HepG2 (cell line): ENCODE measurements around the gene EBF3. TPM values are rescaled to one million over a fixed set of nuclear protein-coding genes. Genes with fewer than 3 reads are reported as not detected.

Source experiments
- ATAC-seq: fragments of 200-7000 bp; cut with Tn5 transposase; 3 replicates; pipeline ENCODE4 v1.9.1; 2020; ENCODE audit warnings: mild to moderate bottlenecking, moderate library complexity
- BruUV-seq: library from RNA; stranded (reverse); fragments of 400-500 nt; replicated peaks from 2 replicates; lab custom pipeline; 2021; lab: Mats Ljungman, UMichigan
- CTCF ChIA-PET: fragments of 300-600 bp; formaldehyde crosslinking; extraction: SDS; loops from one replicate; lab custom pipeline; 2021; ENCODE audit warnings: low total read pairs, inconsistent platforms, low intra/inter-chr PET ratio; lab: Yijun Ruan, JAX
- POLR2A ChIA-PET: fragments of 350-600 bp; sonication (Branson Sonifier 250); formaldehyde crosslinking; loops from one replicate; lab custom pipeline; 2020; ENCODE audit warnings: antibody characterized with exemption, inconsistent platforms; lab: Yijun Ruan, JAX
- DNase-seq: peaks from one replicate; pipeline ENCODE4 v3.0.0-alpha.2; 2015; ENCODE audit warnings: low spot score
- FAIRE-seq: peaks from 3 replicates; lab custom pipeline; 2011; peaks lifted over from hg19 to GRCh38; lab: Jason Lieb, UNC
- H2AFZ ChIP-seq: one replicate; pipeline ENCODE4 v1.6.1; 2011; ENCODE audit warnings: low read length, inconsistent platforms
- H3K27ac ChIP-seq: fragments of 300-600 bp; 3 replicates; pipeline ENCODE4 v1.8.0; 2011; ENCODE audit warnings: mixed run types, mild to moderate bottlenecking, mixed read lengths, low read length, inconsistent platforms; ENCODE audit not compliant: insufficient read depth; ENCODE audit errors: extremely low read length
- H3K27me3 ChIP-seq, 2 experiments: fragments of 200-600 bp in 1 of 2; 2 replicates in 1 of 2; 3 replicates in 1 of 2; pipeline versions ENCODE4 v1.6.0 to v1.8.0; 2011; ENCODE audit warnings: low read length in 2 of 2, mild to moderate bottlenecking in 2 of 2, moderate library complexity in 2 of 2, inconsistent platforms in 1 of 2; ENCODE audit not compliant: insufficient read depth in 2 of 2, control insufficient read depth in 1 of 2
- H3K36me3 ChIP-seq, 2 experiments: fragments of 200-600 bp in 1 of 2; replicated peaks in 1 of 2; 2 replicates in 1 of 2; 3 replicates in 1 of 2; pipeline versions ENCODE4 v1.5.1 to v1.8.0; 2011; ENCODE audit warnings: low read length in 2 of 2, inconsistent platforms in 1 of 2; ENCODE audit not compliant: insufficient read depth in 2 of 2, control insufficient read depth in 1 of 2
- H3K4me1 ChIP-seq: 2 replicates; pipeline ENCODE4 v1.5.1; 2012; ENCODE audit warnings: low read length, inconsistent platforms; ENCODE audit not compliant: insufficient read depth
- H3K4me2 ChIP-seq: 2 replicates; pipeline ENCODE4 v1.6.0; 2011; ENCODE audit warnings: low read depth, low read length, inconsistent platforms
- H3K4me3 ChIP-seq, 3 experiments: fragments of 200-600 bp in 1 of 3; sonication (generic), shearing (Covaris generic) in 1 of 3; replicated peaks in 1 of 3; 2 replicates each; pipeline ENCODE4 v1.5.1; 2011 to 2016; ENCODE audit warnings: low read length in 3 of 3, inconsistent platforms in 2 of 3, low read depth in 2 of 3, mild to moderate bottlenecking in 2 of 3, control low read depth in 1 of 3, mixed read lengths in 1 of 3; ENCODE audit not compliant: insufficient read depth in 1 of 3
- H3K79me2 ChIP-seq: one replicate; pipeline ENCODE4 v1.6.1; 2011; ENCODE audit warnings: low read length, inconsistent platforms; ENCODE audit not compliant: insufficient read depth
- H3K9ac ChIP-seq: 2 replicates; pipeline ENCODE4 v1.6.0; 2011; ENCODE audit warnings: mild to moderate bottlenecking, low read depth, low read length, inconsistent platforms; ENCODE audit not compliant: insufficient read depth
- H3K9me3 ChIP-seq: 2 replicates; pipeline ENCODE4 v1.5.1; 2012; ENCODE audit warnings: mild to moderate bottlenecking, low read length
- H4K20me1 ChIP-seq: 2 replicates; pipeline ENCODE4 v1.6.0; 2011; ENCODE audit warnings: inconsistent platforms, mild to moderate bottlenecking, low read length, moderate library complexity; ENCODE audit not compliant: insufficient read depth
- BORCS8-MEF2B ChIP-seq: sonication (generic); formaldehyde crosslinking; IDR thresholded peaks from 2 replicates; pipeline ENCODE4 v1.8.0; 2022; ENCODE audit warnings: mild to moderate bottlenecking, missing genetic modification reagents
- FUBP1 ChIP-seq: sonication (generic); formaldehyde crosslinking; IDR thresholded peaks from 2 replicates; pipeline ENCODE4 v1.5.1; 2020; ENCODE audit warnings: missing genetic modification reagents, mild to moderate bottlenecking, borderline replicate concordance
- GZF1 ChIP-seq: sonication (generic); formaldehyde crosslinking; IDR thresholded peaks from 2 replicates; pipeline ENCODE4 v1.5.1; 2020; ENCODE audit warnings: mild to moderate bottlenecking, missing genetic modification reagents
- JUN ChIP-seq: sonication (generic); formaldehyde crosslinking; IDR thresholded peaks from 2 replicates; pipeline ENCODE4 v1.4.0; 2020; ENCODE audit warnings: mild to moderate bottlenecking, missing genetic modification reagents
- KIAA2018 ChIP-seq: sonication (generic); formaldehyde crosslinking; IDR thresholded peaks from 2 replicates; pipeline ENCODE4 v1.5.0; 2020; ENCODE audit warnings: mild to moderate bottlenecking, missing genetic modification reagents, borderline replicate concordance
- MAFF ChIP-seq: IDR thresholded peaks from 2 replicates; pipeline ENCODE4 v1.6.1; 2011; ENCODE audit warnings: low read depth, low read length, improper control_type of control experiment
- MEF2D ChIP-seq: sonication (generic); formaldehyde crosslinking; IDR thresholded peaks from 2 replicates; pipeline ENCODE4 v1.5.1; 2020; ENCODE audit warnings: mild to moderate bottlenecking, missing genetic modification reagents
- NFE2L1 ChIP-seq: sonication (generic); formaldehyde crosslinking; IDR thresholded peaks from 2 replicates; pipeline ENCODE4 v1.4.0; 2020; ENCODE audit warnings: missing genetic modification reagents, mild to moderate bottlenecking, borderline replicate concordance
- NRL ChIP-seq: sonication (generic); formaldehyde crosslinking; IDR thresholded peaks from 2 replicates; pipeline ENCODE4 v1.5.0; 2020; ENCODE audit warnings: missing genetic modification reagents, mild to moderate bottlenecking, moderate library complexity, borderline replicate concordance
- PHF8 ChIP-seq: sonication (generic); formaldehyde crosslinking; IDR thresholded peaks from 2 replicates; pipeline ENCODE4 v1.5.0; 2020; ENCODE audit warnings: missing genetic modification reagents
- RAD21 ChIP-seq: fragments of 450-650 bp; formaldehyde crosslinking; IDR thresholded peaks from 2 replicates; pipeline ENCODE4 v1.5.0; 2020; ENCODE audit warnings: mild to moderate bottlenecking
- TEAD2 ChIP-seq: sonication (generic); formaldehyde crosslinking; IDR thresholded peaks from 2 replicates; pipeline ENCODE4 v1.9.0; 2021; ENCODE audit warnings: missing genetic modification reagents
- ZFX ChIP-seq: sonication (generic); formaldehyde crosslinking; IDR thresholded peaks from 2 replicates; pipeline ENCODE4 v1.4.0; 2020; ENCODE audit warnings: mild to moderate bottlenecking, low read depth, missing genetic modification reagents, moderate library complexity
- ZNF124 ChIP-seq: sonication (generic); formaldehyde crosslinking; IDR thresholded peaks from 2 replicates; pipeline ENCODE4 v1.4.0; 2020; ENCODE audit warnings: missing genetic modification reagents
- ZNF24 ChIP-seq: fragments of 450-650 bp; IDR thresholded peaks from 2 replicates; pipeline ENCODE4 v1.6.1; 2017; ENCODE audit warnings: antibody characterized with exemption, mild to moderate bottlenecking
- whole genome bisulfite sequencing: methylation state at CpG from one replicate; pipeline ENCODE4 v1.1.6; 2017; ENCODE audit warnings: low lambda C conversion rate; 5-methylcytosine and 5-hydroxymethylcytosine counted together
- in situ Hi-C: cut with HindIII; loops from 2 replicates; pipeline ENCODE4 v1.10.0; 2017; ENCODE audit warnings: low pct_unique_long_range_greater_than_20kb; ENCODE audit not compliant: extremely low pct_ligation_motif_present
- intact Hi-C: fragments of 100-400 bp; cut with micrococcal nuclease; formaldehyde crosslinking; loops from one replicate; pipeline ENCODE4 v1.10.0; 2022; ENCODE audit not compliant: unreplicated experiment
- polyA plus RNA-seq, 8 experiments: library from polyadenylated mRNA; depleted of rRNA in 3 of 8; stranded (reverse) in 7 of 8; unstranded in 1 of 8; fragments of >200 nt; fragmentation: Illumina TruSeq in 4 of 8; extraction: Trizol in 4 of 8; gene quantifications; 2 replicates each; pipeline versions ENCODE4 v1.2.1 to v1.2.3, GENCODE V29; 2011 to 2016; ENCODE audit warnings: low read depth in 4 of 8, missing spikeins in 1 of 8, mixed read lengths in 1 of 8; ENCODE audit not compliant: insufficient read depth in 1 of 8
- total RNA-seq, 5 experiments: library from RNA; depleted of rRNA; stranded (reverse); fragments of >200 nt; fragmentation: Illumina TruSeq; extraction: Trizol; gene quantifications; 2 replicates each; pipeline ENCODE4 v1.2.3, GENCODE V29; 2016; ENCODE audit warnings: low read depth in 1 of 5

EBF3 gene
- total and polyA plus RNA-seq, 2 of the 13 experiments (the other 11 are each of a cell fraction or from before 2014, with no cell fraction given): not detected

GRCh38 chr10:129807211-129807610 lies 156.9 kb downstream of the EBF3 start (continued):
- no peak for TF ChIP-seq KIAA2018 (CRISPR knock-in tag)

GRCh38 chr10:129800796-129801340 lies 163.2 kb downstream of the EBF3 start:
- Histone ChIP-seq H2AFZ (no peak overlapping the region), H3K27me3 (no peaks in the 10 kb centered on the region), H3K4me2 (no peak overlapping the region), H3K79me2 (no peaks in the 10 kb centered on the region), H3K36me3 (no peaks in the 10 kb centered on the region), H3K9ac (no peak overlapping the region), H3K27ac (no peak overlapping the region), H3K4me1 (no peaks in the 10 kb centered on the region), H3K9me3 (peaks cover 21% of the 10 kb centered on the region), H3K4me3 (no peak overlapping the region), H4K20me1 (no peaks in the 10 kb centered on the region)
- WGBS: 59% methylated on average over 6 of the region's 14 CpGs
- ATAC-seq (no peak; the same call in 2 of the 3 replicates), DNase-seq (no peak), FAIRE-seq (no peak)
- no TSS peak for BruUV-seq
- in situ Hi-C loops: no loop called here
- POLR2A ChIA-PET: no interaction called here
- CTCF ChIA-PET: no interaction called here
- intact Hi-C loops: no loop called here
- TF ChIP-seq MEF2D (CRISPR knock-in tag) (no peak), JUN (CRISPR knock-in tag) (no peak), MAFF (no peak), ZNF124 (no peak), NRL (no peak), ZNF24 (no peak), ZFX (no peak), NFE2L1 (CRISPR knock-in tag) (no peak), PHF8 (CRISPR knock-in tag) (no peak), GZF1 (no peak), BORCS8-MEF2B (CRISPR knock-in tag) (no peak), RAD21 (CRISPR knock-in tag) (no peak), FUBP1 (CRISPR knock-in tag) (no peak), TEAD2 (CRISPR knock-in tag) (no peak)
